GM21786 (cell line): Measurements from ENCODE around the gene TOR2A.
A peak's percentile ranks its signal among the peaks of the same experiment; 100 is the strongest.

Experiments used
- ATAC-seq: cut with Tn5 transposase; IDR thresholded peaks from one replicate; pipeline ENCODE4 v1.9.1; 2021; ENCODE audit not compliant: unreplicated experiment

The TOR2A gene

DNA sequence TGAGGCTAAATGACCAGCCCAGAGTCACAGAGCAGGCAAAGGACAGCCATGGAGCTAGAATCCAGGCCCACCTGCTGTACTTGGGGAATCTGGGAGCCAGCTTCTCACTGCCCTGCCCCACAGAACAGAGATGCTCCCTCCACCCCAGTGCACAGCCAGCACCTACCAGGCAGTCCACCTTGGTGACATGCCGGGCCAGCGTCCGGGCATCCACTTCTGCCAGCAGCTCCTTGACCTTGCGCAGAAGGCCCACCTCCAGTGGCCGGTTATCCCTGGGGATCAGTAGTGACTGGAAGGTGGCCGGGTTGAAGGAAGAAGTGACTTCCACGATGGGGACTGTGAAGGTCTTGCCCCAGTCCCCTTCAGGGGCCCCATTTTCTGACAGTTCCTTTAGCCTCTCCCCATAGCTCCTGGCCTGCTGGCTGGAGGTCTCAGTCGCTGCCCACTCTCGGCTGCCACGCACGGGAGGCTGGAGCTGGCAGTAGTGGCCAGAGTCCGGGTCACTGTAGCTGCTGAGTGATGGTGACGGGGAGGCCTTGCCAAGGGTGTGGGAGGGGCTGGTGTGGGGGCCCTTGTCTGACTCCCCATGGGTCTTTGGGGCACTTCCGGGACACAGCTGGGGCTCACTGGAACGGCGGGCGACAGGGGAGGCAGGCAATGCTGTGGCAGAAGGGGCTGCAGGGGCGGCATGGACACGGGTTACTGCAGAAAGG is 9.5 kb upstream of the TOR2A start:
- ATAC-seq, result no peak

DNA sequence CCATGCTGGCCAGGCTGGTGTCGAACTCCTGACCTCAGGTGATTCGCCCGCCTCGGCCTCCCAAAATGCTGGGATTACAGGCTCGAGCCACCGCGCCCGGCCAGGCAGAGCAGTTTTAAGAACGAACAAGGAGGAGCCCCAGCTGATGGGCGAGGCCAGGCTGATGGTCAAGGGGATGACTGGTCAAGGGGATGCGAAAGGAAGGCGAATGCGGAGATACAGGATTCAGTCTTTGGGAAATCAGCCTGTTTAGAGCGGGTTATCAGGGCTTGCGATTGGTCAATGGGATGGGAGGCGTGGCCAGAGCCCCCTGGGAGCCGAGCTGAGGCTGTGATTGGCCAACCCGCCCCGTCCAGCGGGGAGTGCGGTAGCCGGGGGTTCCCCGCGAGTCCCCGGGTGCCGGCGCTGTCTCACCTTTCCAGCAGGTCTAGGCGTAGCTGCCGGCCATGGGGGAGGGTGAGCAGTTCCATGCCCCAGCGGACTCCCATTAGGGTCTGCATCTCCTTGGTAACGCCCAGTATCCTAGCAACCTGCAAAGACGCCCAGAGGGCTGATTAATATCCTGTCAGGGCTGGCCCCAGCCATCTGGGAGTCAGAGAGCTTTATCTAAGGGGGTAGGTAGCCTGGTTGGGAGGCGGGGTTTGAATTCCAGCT is 7.5 kb upstream of the TOR2A start:
- no peak for ATAC-seq

DNA sequence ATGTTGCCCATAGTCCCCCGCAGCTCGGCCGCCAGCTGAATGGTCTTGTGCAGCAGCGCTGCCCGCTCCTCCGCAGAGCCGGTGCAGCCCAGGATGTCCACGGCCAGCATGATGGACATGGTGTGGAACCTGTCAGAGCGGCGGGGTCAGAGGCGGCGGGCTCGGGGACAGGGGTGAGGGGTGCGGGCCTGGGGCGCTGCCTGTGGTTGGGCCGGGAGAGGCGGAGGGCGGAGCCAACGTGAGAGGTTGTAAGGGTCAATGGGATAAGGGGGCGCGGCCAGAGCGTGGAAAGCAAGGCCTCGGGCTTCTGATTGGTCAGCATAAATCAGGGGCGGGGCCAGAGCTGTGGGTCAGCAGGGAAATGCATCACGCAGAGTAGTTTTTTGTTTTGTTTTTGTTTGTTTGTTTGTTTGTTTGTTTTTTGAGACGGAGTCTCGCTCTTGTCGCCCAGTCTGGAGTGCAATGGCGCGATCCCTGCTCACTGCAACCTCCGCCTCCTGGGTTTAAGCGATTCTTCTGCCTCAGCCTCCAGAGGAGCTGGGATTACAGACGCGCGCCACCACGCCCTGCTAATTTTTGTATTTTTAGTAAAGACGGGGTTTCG is 6.8 kb upstream of the TOR2A start:
- ATAC-seq, result no peak

DNA sequence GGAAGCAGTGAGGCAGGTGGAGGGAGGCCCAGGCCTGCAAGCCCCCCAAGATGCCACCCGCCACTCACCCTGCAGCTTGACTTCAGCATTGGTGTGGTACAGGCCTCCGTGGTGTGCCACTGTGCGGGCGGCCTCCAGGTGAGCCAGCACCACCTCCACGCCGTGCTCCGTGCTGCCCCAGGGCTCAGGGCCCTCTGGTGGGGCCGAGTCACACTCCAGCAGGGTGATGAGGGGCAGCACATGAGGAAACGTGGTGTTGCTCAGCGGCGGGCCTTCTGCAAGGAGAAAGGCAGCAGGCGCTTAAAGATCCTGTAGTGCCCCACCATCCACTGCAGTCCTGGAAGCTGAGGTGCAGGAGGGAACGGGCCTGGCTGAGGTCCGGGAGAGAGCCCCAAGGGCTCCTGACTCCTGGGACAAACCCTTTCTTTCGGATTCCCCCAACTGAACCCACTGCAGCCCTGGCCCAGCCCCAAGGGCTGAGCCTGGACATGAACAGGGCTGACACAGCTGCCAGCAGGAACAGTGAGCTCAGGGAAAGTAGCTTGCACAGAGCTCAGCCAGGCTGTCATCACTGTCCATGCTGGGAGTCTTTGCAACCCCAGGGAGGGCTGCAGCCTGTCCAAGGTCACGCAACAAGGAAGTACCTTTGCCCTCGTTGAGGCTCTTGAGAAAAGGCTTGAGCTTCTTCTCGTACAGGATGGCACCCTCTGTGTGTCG is 4.7 kb upstream of the TOR2A start:
- ATAC-seq, result no peak

DNA sequence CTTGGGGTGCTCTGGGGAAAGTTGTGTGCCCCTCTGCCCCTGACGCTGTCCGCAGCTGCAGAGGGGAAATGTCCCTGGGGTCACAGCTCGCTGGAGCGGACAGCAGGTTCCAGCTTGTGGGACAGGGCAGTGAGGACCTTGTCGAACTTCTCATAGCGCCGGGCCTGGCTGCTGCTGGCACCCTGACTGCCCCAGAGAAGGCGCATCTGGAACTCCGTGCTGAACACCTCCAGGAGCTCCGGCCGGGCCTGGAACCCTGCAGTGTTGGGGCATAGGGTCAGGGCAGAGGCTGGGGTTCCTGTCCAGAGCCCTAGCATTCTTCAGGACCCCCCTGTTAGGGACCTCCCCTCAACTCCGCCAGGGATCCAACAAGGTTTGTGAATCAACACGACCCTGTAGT is 3.6 kb upstream of the TOR2A start:
- ATAC-seq, result no peak

DNA sequence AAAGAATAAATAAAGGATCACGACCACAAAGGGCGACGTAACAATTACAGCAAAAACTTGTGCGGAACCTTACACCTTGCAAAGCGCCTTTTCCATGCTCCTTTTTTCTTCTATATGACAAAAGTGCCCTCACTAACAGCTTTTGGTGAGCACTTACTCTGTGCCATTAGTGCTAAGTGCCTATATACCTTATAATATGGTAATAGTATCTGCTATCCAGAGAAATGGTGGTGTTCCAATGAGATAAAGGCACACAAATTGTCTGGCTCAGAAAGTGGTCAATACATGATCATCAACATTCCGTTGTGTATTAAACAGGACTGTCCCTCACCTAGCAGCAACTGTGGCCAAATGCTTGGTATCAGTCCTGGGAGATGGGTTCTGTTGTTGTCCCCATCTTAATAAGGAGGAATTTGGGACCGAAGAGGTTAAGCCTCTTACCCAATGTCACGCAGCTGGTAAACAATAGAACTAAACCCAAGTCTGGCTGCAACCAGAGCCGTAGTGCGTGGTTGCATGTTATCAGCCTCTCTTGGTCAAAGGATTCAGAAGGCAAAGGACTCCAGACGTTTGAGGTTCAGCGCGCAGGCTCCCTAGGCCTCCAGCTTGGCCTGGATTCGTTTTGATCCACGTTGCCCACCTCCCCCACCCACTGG is 564 bp upstream of the TOR2A start:
- peak; percentile 6 for ATAC-seq

DNA sequence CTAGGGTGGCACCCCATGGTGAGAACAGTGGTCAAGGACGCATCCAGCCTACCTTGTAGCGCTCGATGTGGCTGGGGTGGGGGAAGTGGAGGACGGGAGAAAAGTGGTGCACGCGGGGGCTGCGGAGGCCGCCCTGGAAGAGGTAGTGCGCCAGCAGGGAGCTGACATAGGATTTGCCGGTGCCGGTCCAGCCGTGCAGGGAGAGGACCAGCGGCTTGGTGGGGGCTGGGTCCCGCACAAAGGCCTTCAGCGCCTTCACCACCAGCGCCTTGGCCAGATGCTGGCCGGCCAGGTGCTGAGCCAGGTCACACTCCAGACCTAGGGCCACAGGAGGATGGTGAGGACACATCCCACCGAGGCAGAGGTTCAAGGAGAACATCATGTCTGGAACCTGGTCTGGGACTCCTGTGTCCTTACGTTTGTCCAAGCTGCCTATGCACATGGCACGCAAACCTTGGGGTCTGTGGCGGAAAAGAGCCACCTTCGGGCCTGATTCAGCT is 797 bp downstream of the TOR2A start:
- ATAC-seq, result no peak

DNA sequence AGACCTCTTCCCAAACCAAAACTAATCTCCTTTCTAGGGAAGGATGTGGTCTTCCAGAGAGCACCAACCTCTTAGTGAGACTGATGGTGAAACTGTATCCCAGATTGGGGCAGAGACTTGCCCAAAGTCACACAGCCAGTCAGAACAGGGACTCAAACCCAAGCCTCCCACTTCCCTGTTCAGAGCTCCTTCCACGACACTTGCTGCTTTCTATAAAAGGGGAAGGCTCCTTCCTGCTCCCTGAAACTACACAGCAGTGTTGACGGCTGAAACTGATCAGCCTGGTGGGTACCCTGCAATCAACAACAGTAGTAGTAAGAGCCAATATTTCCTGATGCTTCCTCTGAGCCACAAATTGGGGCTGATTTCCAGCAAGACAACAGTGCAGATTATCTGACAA is 1.5 kb downstream of the TOR2A start:
- no peak for ATAC-seq

DNA sequence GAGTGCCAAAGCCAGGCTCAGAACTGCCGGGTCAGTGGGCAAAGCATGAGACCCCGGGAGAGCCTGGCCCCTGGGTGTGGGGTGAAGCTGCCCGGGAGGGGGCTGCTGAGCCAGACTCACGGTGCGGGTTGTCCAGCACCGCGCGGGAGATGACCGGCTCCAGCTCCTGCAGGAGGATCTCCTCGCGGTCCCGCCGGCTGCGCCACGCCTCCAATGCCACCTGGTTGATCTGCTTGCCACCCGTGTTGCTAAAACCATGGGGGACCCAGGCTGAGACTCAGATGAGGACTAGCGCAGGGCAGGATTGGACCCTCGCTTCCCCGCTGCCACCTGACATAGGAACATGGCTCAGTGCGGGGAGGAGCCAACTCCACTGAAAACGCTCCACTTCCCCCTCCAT is 2.6 kb downstream of the TOR2A start:
- no peak for ATAC-seq

DNA sequence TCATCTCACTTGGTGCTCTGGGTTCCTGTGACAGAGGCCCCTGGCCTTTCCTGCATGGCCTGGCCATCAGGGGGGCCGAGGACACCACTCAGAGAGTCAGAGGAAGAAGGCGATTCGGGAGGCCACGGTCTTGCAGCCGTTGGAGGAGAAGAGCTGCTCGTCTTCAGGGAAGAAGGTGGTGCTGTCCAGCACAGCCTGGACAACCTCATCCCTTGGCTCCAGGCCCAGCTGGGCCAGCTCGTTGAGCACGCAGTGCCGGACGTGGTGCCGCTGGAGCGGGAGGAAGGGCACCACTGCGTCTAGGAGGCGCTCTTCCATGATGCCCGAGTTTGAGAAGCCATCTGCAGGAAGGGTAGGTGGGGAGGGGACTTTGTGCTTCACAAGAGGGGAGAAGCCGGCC is 3.2 kb downstream of the TOR2A start:
- no peak for ATAC-seq

DNA sequence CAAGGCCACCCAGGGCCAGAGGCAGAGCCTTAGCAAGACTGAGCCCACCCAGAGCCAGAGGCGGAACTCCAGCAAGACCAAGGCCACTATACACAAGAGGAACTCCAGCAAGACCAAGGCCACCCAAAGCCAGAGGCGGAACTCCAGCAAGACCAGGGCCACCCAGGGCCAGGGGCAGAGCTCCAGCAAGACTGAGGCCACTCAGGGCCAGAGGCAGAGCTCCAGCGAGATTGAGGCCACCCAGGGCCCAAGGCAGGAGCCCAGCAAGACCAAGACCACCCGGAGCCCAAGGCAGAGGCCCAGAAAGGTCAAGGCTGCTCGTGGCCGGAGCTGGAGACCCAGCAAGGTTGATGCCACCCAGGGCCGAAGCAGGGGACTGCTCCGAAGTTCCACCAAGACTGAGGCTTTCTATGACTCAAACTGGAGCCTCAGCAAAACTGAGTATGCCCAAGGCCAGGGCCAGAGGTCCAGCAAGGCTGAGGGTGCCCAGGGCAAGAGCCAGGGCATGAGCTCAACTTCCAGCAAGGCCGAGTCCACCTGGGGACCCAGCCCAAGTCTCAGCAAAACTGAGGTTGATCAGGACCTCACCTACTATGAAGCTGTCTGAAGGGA is 4.2 kb downstream of the TOR2A start:
- no peak for ATAC-seq

DNA sequence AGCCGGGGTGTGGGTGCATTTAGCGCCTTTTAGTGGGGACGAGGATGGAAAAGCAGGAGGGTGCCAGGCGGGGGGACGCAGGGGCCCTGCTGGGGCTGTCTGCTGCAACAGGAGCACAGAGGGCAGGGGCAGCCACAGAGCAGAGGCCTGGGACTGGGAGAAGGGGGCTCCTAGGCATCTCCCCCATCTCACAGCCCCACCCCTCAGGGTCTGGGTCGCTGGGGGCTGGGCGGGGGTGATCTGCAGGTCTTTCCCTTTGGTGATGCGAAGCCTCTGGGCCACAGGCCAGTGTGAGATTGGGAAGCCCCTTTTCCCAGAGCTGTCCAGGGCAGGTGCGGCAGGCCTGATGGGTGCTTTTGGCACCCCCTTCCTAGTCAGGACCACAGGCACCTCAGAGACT is 4.8 kb downstream of the TOR2A start:
- ATAC-seq, result no peak

DNA sequence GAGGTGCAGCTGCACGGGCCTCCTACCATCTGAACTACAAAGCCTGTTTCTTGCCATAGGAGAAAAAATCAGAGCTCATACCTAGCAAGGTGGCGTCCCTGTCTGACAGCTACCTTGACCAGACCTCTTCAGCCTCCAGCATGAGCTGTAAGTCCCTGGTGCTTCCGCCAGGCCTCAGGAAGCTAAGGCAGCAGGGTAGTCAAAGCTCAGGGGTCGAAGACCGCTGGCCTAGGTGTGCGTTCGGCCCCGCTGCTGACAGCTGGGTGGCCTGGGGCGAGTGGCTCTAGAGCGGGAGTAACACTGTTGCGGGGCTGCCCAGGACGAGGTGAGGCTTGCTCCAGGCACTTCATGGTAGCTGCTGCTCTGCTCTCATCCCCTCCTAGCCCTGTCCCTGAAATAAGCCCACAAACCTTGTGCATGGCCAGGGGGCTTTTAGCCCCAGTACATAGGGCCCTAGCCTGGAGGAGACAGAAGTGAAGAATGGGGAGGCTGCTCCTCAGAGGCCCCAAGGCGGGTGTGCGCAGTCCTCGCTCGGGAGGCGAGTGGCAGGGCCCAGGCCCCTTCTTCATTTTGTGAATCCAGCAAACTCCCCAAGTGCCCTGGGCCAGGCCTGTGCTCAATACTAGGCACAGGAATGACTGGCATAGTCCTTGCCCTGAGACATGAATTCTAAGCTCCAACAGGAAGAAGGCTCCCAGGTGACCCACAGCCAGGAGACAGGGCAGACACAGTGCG is 5.4 kb downstream of the TOR2A start:
- no peak for ATAC-seq

DNA sequence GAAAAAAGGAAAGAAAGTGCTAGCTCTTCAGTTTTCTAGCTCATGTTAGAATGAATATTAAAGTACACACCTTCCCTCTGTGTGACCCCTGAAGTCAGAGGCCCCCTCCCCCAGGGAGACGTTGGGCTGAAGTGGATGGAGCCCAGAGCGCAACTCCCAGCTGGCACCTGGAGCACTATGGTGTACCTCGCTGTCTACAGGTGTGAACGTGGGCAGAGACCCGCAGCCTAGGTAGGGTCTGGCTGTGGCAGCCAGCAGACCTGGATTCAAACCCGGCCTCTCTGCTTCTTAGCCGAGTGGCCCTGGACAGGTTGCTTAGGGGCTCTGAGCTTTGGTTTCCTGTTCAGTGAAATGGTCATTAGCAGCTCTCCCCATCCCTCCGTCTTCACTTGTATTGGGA is 6.3 kb downstream of the TOR2A start:
- no peak for ATAC-seq

DNA sequence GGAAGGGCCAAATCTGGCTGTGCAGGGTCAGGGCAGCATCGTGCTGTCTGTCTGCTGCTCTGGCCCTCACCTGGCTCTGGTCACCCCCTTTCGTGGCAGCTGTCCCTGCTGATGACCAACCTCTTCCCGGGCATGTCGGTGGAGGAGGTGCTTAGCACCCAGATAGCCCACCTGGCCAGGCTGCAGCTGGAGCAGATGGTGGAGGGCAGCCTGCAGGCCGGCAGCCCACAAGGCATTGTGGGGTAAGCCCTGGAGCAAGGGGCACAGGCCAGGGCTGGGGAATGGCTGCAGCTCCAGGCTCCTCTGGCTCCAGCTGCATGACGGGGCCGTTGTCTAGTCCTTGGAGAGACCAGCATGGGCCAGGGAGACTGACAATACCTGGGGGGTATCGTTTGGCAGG is 8.2 kb downstream of the TOR2A start:
- ATAC-seq, result no peak

DNA sequence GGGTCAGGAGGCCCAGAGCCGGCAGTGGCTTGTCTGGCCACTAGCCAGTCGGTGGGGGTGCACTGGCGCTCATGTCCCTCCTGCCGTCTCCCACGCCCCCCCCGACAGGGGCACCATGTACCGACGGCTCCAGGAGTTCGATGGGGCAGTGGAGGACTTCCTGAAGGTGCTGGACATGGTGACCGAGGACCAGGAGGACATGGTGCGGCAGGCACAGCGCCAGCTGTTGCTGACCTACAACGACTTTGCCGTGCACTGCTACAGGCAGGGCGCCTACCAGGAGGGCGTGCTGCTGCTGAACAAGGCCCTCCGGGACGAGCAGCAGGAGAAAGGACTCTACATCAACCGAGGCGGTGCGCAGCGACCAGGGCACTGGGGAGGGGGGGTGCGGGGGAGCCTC is 11.1 kb downstream of the TOR2A start:
- ATAC-seq, result no peak

DNA sequence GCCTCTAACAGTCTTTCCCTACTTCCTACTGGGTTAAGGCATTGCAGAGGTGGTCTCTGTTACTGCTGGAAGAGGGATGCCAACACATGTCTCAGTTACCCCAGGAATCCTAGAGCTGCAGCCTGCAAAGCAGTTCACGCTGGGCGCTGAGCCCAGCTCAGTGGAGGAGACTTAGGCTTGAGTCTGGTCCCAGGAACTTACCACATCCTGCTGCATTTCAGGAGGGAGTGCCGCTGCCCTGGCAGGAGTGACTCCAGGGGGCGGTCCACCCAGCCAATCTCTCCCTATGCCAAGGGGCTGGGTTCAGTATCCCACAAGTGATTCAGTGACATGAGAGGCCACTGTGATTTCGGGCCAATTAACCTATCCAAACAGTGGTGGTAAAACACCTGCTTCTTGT is 11.7 kb downstream of the TOR2A start:
- ATAC-seq, result no peak

DNA sequence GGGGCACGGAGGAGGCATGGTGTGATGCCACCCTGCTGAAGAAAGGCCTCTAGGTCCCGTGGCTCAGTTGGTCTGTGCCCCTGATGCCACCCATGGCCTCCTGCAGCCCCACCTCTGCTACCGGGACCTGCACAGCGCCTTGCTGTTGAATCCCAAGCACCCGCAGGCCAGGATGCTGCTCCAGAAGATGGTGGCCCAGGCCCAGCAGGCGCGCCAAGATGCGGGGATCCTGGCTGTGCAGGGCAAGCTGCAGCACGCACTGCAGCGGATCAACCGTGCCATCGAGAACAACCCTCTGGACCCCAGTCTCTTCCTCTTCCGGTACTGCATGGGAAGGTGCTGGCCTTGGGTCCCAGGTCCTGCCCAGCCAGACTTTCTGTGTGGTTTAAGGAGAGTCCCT is 12.1 kb downstream of the TOR2A start:
- ATAC-seq, result no peak

DNA sequence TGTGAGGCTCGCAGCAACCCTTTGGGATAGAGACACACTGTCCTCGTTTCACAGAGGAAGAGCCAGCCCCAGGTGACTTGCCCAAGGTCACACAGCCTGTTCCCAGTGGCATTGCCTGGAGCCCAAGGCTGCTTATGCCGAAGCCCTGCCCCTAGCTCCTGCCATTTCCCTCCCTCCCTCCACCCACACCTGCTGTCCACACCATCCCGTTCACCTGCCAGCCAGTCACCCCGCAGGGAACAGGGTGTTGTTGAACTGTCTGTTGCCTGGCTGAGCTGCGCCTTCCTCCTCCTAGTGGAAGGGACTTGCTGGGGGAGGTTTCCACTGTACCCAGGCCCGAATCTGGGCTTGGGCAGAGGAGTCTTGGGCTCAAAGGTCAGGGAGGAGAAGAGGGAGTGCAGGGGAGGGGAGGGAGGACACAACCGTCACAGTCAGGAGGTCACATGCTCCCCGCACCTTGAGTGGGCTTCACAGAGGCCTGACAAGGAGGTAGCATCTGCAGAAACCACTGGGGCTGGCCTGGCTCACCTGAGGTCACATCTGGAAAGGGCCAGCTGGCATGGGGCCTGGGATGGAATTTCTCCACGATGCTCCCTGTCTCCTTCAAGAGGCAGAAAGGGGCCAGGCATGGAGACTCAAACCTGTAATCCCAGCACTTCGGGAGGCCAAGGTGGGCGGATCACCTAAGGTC is 12.9 kb downstream of the TOR2A start:
- ATAC-seq, result no peak

DNA sequence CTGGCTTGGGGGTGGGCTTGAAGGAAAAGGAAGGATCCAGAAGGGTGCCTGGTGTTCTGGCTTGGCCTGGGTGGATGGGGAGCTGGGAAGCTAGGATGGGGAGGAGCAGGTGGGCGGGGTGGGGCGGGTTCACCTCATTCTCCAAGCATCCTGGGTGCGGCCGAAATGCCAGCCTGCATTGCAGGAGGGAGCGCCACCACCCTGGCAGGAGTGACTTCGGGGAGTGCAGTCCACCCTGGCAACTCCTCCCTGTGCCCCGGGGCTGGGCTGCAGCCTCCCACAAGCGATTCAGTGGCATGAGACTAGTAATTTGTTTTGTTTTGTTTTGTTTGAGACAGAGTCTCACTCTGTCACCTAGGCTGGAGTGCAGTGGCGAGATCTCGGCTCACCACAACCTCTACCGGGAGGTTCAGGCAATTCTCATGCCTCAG is 13.7 kb downstream of the TOR2A start:
- no peak for ATAC-seq
